Renal cortical epithelial cell (primary cell): ENCODE measurements around the gene RXRB. TPM values are rescaled to one million over a fixed set of nuclear protein-coding genes. Genes with fewer than 3 reads are reported as not detected.

Experiments used
- DNase-seq: peaks from one replicate; pipeline ENCODE4 v3.0.0-alpha.2; 2011; ENCODE audit warnings: low read depth
- total RNA-seq: library from RNA; depleted of rRNA; stranded (reverse); fragments of >200 nt; gene quantifications from 2 replicates; pipeline ENCODE4 v1.2.3, GENCODE V29; 2014

RXRB gene
- total RNA-seq, 1 donor from 2014 or later: 28.0 TPM

DNA sequence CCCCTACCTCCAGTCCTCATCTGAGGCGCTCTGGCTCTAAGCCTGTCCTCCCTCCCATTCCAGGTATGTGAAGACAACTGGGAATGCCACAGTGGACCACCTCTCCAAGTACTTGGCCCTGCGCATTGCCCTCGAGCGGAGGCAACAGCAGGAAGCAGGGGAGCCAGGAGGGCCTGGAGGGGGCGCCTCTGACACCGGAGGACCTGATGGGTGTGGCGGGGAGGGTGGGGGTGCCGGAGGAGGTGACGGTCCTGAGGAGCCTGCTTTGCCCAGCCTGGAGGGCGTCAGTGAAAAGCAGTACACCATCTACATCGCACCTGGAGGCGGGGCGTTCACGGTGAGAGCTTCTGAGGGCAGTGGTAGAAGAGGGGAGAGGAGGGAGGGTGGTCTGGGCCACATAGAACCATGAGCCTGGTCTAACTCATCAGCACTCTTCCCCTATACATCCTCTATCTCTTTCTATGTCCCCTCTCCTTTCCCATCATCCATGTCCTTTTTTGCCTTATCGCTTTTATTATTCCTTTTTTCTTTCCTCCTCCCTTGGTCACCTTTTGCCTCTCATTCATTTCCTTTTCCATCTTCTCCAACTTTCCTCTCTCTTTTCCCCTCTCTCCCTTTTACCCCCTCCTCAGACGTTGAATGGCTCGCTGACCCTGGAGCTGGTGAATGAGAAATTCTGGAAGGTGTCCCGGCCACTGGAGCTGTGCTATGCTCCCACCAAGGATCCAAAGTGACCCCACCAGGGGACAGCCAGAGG, 11.4 kb upstream of the RXRB start:
- DNase-seq: no peak

DNA sequence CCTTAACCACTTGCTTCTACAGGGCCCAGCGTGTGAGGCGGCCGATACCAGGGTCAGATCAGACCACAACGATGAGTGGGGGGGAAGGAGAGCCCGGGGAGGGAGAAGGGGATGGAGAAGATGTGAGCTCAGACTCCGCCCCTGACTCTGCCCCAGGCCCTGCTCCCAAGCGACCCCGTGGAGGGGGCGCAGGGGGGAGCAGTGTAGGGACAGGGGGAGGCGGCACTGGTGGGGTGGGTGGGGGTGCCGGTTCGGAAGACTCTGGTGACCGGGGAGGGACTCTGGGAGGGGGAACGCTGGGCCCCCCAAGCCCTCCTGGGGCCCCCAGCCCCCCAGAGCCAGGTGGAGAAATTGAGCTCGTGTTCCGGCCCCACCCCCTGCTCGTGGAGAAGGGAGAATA, 10.7 kb upstream of the RXRB start:
- DNase-seq: no peak

- no peak for DNase-seq
Observed at GRCh38 chr6:33209856-33210255, 9.4 kb upstream of the RXRB start.

- DNase-seq: peak; percentile 29
Observed at GRCh38 chr6:33208091-33208967, 7.9 kb upstream of the RXRB start, which contains the start of gene RING1. TSS of gene RING1 (plus strand) at chr6:33208500. CDS start at chr6:33208823, 323 bp downstream.

DNA sequence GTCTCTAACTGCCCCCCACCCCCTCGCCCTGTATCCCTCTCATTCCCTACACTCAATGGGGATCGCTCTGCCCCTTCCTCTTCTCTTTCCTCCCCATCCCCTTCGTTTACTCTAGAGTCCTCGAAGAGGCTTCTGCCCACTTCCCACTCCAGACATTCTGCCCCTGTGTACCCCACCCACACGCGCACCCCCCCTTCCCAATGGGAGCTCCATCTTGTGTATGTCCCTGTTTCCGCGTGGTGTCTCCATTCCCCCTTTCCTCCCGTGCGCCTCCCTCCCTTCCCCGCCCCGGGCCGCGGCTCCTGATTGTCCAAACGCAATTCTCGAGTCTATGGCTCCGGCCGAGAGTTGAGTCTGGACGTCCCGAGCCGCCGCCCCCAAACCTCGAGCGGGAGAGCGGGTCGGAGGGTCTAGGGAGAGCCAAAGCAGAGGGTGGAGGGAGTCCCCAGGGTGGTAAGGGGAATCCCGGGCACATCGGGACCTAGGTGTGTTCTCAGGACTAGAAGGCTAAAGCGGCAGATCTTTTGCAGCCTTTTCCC, 7.2 kb upstream of the RXRB start:
- no peak for DNase-seq

- DNase-seq: peak; percentile 53
Observed at GRCh38 chr6:33206864-33207551, 6.5 kb upstream of the RXRB start.

DNA sequence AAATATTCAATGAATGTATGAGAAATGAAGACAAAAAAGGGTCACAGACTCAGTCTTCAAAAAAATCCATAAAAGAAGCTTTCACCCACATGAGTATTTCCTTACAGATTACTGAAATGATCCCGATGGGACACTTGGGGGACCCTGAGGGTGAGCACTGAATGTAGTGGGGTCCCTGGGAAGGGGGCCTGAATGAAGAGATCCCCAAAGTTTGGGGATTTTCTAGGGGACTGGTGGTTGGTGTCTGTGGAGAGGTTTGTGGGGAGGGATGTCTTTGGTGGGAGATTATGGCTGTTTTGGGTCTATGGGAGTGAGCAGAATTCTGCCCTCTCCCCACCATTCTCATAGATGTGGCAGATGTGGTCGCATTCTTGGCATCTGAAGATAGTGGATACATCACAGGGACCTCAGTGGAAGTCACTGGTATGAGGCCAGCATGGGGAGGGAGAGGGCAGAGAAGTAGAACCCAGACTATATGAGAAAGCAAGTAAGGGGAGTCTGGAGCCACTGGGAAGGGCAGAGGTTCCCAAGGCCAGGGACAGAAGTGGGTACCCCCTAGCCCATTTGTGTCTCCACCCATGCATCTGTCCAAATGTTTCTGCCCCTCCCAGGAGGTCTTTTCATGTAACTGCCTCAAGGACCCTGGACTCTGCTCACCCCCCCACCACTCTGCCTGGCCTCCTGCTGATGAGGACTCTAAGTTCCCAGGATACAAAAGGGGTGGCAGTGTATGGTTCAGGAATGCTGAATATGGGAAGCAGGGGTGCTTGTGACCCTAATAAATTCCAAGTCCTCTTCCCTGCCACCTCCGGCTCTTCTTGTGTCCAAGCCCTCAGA, 5.8 kb upstream of the RXRB start:
- no peak for DNase-seq

DNA sequence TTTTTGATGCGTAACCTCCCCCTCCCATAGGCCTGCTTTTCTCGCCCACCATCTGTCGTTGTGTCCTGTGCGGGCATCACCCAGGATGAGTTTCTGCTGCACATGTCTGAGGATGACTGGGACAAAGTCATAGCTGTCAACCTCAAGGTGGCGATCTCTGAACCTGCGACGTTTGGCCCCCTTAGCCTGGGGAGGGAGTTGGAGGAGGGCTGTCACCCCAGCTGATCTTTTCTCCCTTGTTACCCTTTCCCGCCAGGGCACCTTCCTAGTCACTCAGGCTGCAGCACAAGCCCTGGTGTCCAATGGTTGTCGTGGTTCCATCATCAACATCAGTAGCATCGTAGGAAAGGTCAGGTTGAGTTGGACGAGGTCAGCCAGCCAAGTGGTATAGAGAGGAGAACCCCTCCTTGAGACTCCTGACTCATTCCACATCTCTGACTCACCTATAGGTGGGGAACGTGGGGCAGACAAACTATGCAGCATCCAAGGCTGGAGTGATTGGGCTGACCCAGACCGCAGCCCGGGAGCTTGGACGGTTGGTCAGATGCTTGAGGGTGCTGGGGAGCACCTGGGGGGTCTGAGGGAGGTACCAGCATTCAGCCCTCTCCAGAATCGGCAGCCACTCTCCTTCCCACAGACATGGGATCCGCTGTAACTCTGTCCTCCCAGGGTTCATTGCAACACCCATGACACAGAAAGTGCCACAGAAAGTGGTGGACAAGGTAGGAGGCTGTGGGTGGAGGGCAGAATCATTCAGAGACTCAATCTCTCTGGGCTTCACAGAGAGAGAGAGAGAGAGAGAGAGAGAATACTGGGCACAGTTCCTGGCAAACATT, 4.9 kb upstream of the RXRB start:
- DNase-seq: peak; percentile 75

DNA sequence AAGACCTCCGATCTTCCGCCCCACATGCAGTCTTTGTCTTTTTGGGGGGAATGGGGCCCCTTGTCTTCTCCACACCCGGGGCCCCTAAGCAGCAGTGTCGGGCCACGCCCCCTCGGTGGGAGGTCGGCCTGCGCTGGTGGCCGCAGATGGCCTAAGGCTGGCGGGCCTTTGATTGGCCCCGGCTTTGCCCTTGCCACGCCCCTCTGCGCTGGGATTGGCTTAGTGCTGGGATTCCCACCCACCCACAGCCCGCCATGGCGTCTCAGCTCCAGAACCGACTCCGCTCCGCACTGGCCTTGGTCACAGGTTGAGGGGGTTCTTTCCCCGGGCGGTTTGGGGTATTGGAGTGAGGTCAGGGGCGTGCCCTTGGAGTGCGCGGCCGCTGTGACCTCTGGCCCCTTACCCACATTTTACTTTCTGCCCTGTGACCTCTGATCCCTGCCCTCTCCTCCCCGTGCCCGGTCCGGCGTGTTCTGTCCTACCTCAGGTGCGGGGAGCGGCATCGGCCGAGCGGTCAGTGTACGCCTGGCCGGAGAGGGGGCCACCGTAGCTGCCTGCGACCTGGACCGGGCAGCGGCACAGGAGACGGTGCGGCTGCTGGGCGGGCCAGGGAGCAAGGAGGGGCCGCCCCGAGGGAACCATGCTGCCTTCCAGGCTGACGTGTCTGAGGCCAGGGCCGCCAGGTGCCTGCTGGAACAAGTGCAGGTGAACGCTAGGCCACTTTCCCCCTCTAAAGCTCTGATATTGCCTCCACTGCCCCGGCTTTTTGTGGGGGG, 4.1 kb upstream of the RXRB start, which contains the start of gene HSD17B8:
Gene HSD17B8 (plus strand): TSS at position 241 of the 776 bp plus-strand sequence. CDS start 14 bp downstream, at position 255.
- peak; percentile 81 for DNase-seq

GRCh38 chr6:33204165-33204414, 3.6 kb upstream of the RXRB start:
- DNase-seq: no peak

GRCh38 chr6:33203443-33204164, 3.1 kb upstream of the RXRB start:
- DNase-seq: no peak

- no peak for DNase-seq
Observed at GRCh38 chr6:33202799-33203198, 2.3 kb upstream of the RXRB start.

DNA sequence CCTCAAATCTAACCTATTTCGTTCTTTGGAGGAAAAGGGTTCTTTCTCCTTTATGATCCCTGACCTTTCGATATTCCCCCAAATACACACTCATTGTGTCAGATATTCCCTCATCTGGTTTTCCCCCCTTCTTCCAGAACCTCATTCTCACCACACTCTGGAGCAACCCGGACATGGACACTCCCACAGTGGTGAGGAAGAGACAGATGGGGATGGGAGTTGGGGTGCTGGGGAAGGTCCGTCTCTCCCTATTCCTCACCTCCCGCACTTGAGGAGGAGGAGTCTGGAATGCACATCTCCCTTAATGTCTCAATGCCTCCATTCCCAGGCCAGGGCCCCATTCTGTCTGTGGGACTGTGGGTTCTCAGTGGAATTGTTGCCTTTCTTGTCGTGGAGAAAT, 1.5 kb upstream of the RXRB start:
- no peak for DNase-seq

GRCh38 chr6:33201147-33201545, 681 bp upstream of the RXRB start:
- no peak for DNase-seq

DNA sequence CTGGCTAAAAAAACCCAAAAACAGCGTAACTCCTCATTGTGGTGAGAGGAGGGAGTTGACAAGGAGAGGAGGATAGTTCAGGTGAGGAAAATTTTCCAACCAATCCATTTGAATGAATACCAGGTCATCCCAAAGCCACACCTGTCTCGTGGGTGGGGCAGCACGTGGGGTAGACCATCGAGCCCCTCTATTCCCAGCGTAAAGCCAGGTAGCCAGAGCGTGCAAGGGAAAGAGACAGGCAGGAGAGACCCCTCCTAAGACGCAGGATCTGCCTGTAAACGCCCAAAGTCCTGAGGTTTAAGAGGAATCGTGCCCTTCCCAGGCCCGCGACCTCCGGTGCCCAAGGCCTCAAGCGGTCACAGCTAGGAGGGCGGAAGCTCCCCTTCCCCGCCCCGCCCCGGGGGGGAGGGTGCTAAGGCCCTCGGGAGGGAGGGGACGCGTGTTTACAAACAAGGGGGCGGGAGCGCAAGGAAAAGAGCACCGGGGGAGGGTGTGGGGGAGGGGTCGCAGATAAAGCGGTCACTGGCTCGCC, 712 bp downstream of the RXRB start:
- DNase-seq: peak; percentile 37

DNA sequence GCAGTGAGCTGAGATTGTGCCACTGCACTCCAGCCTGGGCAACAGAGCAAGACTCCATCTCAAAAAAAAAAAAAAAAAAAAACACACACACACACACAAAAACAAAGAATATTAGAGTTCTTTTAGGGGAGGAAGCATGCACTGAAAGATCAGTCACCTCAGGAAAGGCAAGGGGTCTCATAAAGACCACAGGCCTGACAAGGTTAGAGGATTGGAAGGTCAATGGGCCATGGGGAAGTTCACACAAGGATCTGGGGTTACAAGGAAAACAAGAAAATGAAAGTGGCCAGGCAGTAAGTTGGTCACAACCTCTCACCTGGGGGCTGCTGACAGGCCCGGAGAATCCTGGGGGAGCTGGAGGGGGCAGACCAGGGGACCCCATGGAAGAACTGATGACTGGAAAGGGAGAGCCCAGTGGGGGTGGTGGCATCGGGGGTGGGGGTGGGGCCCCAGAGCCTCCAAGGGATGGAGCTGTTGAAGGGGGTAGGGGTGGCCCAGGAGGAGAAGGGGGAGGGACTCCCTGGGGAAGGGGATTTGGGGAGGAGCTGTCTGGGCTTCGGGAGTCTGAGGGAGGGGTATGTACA, 1.5 kb downstream of the RXRB start:
- DNase-seq: no peak

DNA sequence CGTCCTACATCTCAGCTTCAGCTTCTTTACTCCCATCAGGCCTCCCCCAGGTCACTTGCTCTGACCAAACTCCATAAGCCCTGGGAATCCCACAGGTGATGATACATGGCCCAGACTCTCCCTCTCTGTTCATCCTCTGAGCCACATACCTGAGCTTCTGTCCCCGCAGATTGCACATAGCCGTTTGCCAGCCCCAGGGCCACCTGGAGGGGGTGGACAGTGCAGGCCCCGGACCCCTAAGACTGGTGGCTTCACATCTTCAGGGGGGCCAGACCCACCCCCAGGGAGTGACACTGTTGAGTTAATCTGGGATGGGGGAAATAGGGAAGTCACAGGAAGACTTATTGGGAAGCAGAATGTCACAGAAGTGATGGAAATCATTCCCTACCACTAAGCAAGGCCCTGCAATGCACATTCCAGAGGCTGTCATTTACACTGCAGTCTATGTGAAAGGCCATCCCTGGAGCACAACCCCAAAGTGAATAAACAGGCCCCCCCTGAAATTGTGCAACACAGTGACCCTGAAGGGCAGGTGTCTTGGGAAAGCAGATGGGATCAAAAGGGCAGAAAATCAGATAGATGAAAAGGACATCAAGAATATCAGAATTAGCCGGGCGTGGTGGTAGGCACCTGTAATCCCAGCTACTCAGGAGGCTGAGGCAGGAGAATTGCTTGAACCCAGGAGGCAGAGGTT, 2.2 kb downstream of the RXRB start:
- no peak for DNase-seq
